H9 (cell line): ENCODE results near the gene MED25. TPM values are rescaled to one million over a fixed set of nuclear protein-coding genes. Genes with fewer than 3 reads are reported as not detected.

Experiments
- DNase-seq: peaks from one replicate; pipeline ENCODE4 v3.0.0-alpha.2; 2017
- H2AFZ ChIP-seq: one replicate; pipeline ENCODE4 v1.6.1; 2013; ENCODE audit warnings: mild to moderate bottlenecking, low read length, control low read depth, moderate library complexity
- H2AK5ac ChIP-seq: 2 replicates; pipeline ENCODE4 v1.6.1; 2013; ENCODE audit warnings: low read length, control low read depth, mixed read lengths; ENCODE audit not compliant: insufficient read length
- H2BK120ac ChIP-seq: one replicate; pipeline ENCODE4 v1.6.1; 2013; ENCODE audit warnings: low read depth, mild to moderate bottlenecking, low read length, control low read depth, inconsistent platforms; ENCODE audit not compliant: poor library complexity, severe bottlenecking
- H2BK12ac ChIP-seq: 2 replicates; pipeline ENCODE4 v1.6.1; 2013; ENCODE audit warnings: low read length, control low read depth, mixed read lengths, low read depth; ENCODE audit not compliant: insufficient read length
- H2BK15ac ChIP-seq: 2 replicates; pipeline ENCODE4 v1.6.1; 2013; ENCODE audit warnings: low read depth, low read length, control low read depth
- H2BK20ac ChIP-seq: one replicate; pipeline ENCODE4 v1.6.1; 2013; ENCODE audit warnings: low read depth, mild to moderate bottlenecking, low read length, control low read depth, inconsistent platforms; ENCODE audit not compliant: poor library complexity, severe bottlenecking
- H2BK5ac ChIP-seq: 2 replicates; pipeline ENCODE4 v1.6.1; 2013; ENCODE audit warnings: low read length, control low read depth, mixed read lengths; ENCODE audit not compliant: insufficient read length
- H3K14ac ChIP-seq: 2 replicates; pipeline ENCODE4 v1.6.1; 2013; ENCODE audit warnings: low read length, control low read depth; ENCODE audit not compliant: insufficient read depth
- H3K18ac ChIP-seq: 2 replicates; pipeline ENCODE4 v1.6.1; 2013; ENCODE audit warnings: low read depth, mild to moderate bottlenecking, mixed read lengths, low read length, control low read depth; ENCODE audit not compliant: insufficient read length
- H3K23ac ChIP-seq: 2 replicates; pipeline ENCODE4 v1.6.1; 2013; ENCODE audit warnings: low read length, control low read depth, mixed read lengths, low read depth; ENCODE audit not compliant: insufficient read length
- H3K23me2 ChIP-seq: 2 replicates; pipeline ENCODE4 v1.6.1; 2013; ENCODE audit warnings: low read depth, mild to moderate bottlenecking, mixed read lengths, low read length, control low read depth; ENCODE audit not compliant: insufficient read length, poor library complexity, severe bottlenecking
- H3K27ac ChIP-seq: 2 replicates; pipeline ENCODE4 v1.5.1; 2013; ENCODE audit warnings: low read length, control low read depth, mixed read lengths, low read depth; ENCODE audit not compliant: insufficient read length
- H3K27me3 ChIP-seq: 2 replicates; pipeline ENCODE4 v1.6.1; 2013; ENCODE audit warnings: low read length, control low read depth, inconsistent platforms; ENCODE audit not compliant: insufficient read depth
- H3K4ac ChIP-seq: 2 replicates; pipeline ENCODE4 v1.6.1; 2013; ENCODE audit warnings: low read depth, mild to moderate bottlenecking, control low read depth, inconsistent platforms, low read length, moderate library complexity
- H3K4me1 ChIP-seq: 2 replicates; pipeline ENCODE4 v1.6.1; 2013; ENCODE audit warnings: low read length, control low read depth, inconsistent platforms; ENCODE audit not compliant: insufficient read depth
- H3K4me2 ChIP-seq: 2 replicates; pipeline ENCODE4 v1.6.1; 2013; ENCODE audit warnings: low read length, control low read depth, mixed read lengths; ENCODE audit not compliant: insufficient read length, insufficient read depth
- H3K56ac ChIP-seq: 2 replicates; pipeline ENCODE4 v1.6.1; 2013; ENCODE audit warnings: low read depth, mild to moderate bottlenecking, mixed read lengths, low read length, control low read depth; ENCODE audit not compliant: insufficient read length
- H3K79me1 ChIP-seq: 2 replicates; pipeline ENCODE4 v1.6.1; 2013; ENCODE audit warnings: low read depth, mild to moderate bottlenecking, moderate library complexity, low read length, control low read depth, inconsistent platforms; ENCODE audit not compliant: insufficient read depth, poor library complexity, severe bottlenecking
- H3K79me2 ChIP-seq: 2 replicates; pipeline ENCODE4 v1.6.1; 2013; ENCODE audit warnings: low read length, control low read depth, inconsistent platforms; ENCODE audit not compliant: insufficient read depth
- H3K9ac ChIP-seq: 2 replicates; pipeline ENCODE4 v1.6.1; 2013; ENCODE audit warnings: low read length, control low read depth, mixed read lengths; ENCODE audit not compliant: insufficient read length; ENCODE audit errors: extremely low read depth
- H3K9me3 ChIP-seq: one replicate; pipeline ENCODE4 v1.6.1; 2013; ENCODE audit warnings: low read depth, low read length, inconsistent platforms; ENCODE audit not compliant: control insufficient read depth
- H3T11ph ChIP-seq: one replicate; pipeline ENCODE4 v1.6.1; 2013; ENCODE audit warnings: mild to moderate bottlenecking, low read length, control low read depth, inconsistent platforms
- H4K20me1 ChIP-seq: one replicate; pipeline ENCODE4 v1.6.1; 2013; ENCODE audit not compliant: control insufficient read depth, insufficient read length, insufficient read depth
- H4K5ac ChIP-seq: 2 replicates; pipeline ENCODE4 v1.6.1; 2013; ENCODE audit warnings: low read depth, mild to moderate bottlenecking, mixed read lengths, low read length, control low read depth; ENCODE audit not compliant: insufficient read length
- H4K8ac ChIP-seq: replicated peaks from 2 replicates; pipeline ENCODE4 v1.6.1; 2013; ENCODE audit warnings: low read length, control low read depth, mixed read lengths, low read depth; ENCODE audit not compliant: insufficient read length
- H4K91ac ChIP-seq: 2 replicates; pipeline ENCODE4 v1.6.1; 2013; ENCODE audit warnings: low read depth, mild to moderate bottlenecking, moderate library complexity, mixed read lengths, low read length, control low read depth; ENCODE audit not compliant: insufficient read length
- H3K27ac Mint-ChIP-seq, 3 experiments: 2 replicates in 2 of 3; 3 replicates in 1 of 3; pipeline ENCODE4 v1.8.0; 2020 to 2021; ENCODE audit warnings: mixed read lengths in 3 of 3, mild to moderate bottlenecking in 1 of 3, moderate library complexity in 1 of 3
- H3K27me3 Mint-ChIP-seq: 2 replicates; pipeline ENCODE4 v1.8.0; 2021; ENCODE audit warnings: low read depth, mild to moderate bottlenecking, moderate library complexity, mixed read lengths
- H3K36me3 Mint-ChIP-seq, 3 experiments: 2 replicates in 2 of 3; 3 replicates in 1 of 3; pipeline ENCODE4 v1.8.0; 2020 to 2021; ENCODE audit warnings: low read depth in 3 of 3, mixed read lengths in 3 of 3; ENCODE audit not compliant: insufficient read depth in 1 of 3
- H3K4me1 Mint-ChIP-seq, 2 experiments: 2 replicates each; pipeline ENCODE4 v1.8.0; 2020; ENCODE audit warnings: mixed read lengths in 2 of 2
- H3K4me3 Mint-ChIP-seq, 2 experiments: 2 replicates in 1 of 2; 3 replicates in 1 of 2; pipeline ENCODE4 v1.8.0; 2020 to 2021; ENCODE audit warnings: mild to moderate bottlenecking in 2 of 2, mixed read lengths in 2 of 2, moderate library complexity in 1 of 2
- H3K9me3 Mint-ChIP-seq, 2 experiments: 2 replicates in 1 of 2; 3 replicates in 1 of 2; pipeline ENCODE4 v1.8.0; 2020; ENCODE audit warnings: mild to moderate bottlenecking in 2 of 2, mixed read lengths in 2 of 2, moderate library complexity in 1 of 2
- WGBS: extraction: QIAGEN DNeasy Blood & Tissue Kit; methylation state at CpG from one replicate; pipeline ENCODE4 v1.1.7; 2013; ENCODE audit warnings: missing lambda C conversion rate, low lambda C conversion rate, mixed read lengths; ENCODE audit not compliant: insufficient read length; ENCODE audit errors: extremely low coverage; 5-methylcytosine and 5-hydroxymethylcytosine counted together
- total RNA-seq: library from RNA; stranded (reverse); gene quantifications from 2 replicates; pipeline ENCODE4 v1.2.1, GENCODE V29; 2021
- TF ChIP-seq, protein P1 (sequence below): fragments of 200-600 bp; sonication (generic); conservative IDR thresholded peaks from 3 replicates; pipeline ENCODE4 v1.8.0; 2021; ENCODE audit warnings: antibody characterized with exemption, mild to moderate bottlenecking

MED25 gene
- total RNA-seq, 1 experiment from 2014 or later, result 77.5 TPM

GRCh38 chr19:49799271-49799797 is 18.8 kb upstream of the MED25 start:
- Mint-ChIP-seq H3K4me3 (peak overlapping the region in 1 of 2 experiments; percentile 14; a peak in 1 of 5 replicates), H3K36me3 (peaks cover 32 to 65% (median 58%) of the 10 kb centered on the region in 3 experiments; a peak in 6 of 7 replicates), H3K4me1 (peaks cover 5 to 23% of the 10 kb centered on the region in 2 experiments), H3K9me3 (no peaks in the 10 kb centered on the region; a peak in 1 of 5 replicates), H3K27me3 (no peaks in the 10 kb centered on the region), H3K27ac (peak overlapping the region in 1 of 3 experiments; percentile 77; a peak in 3 of 7 replicates)
- H2BK5ac ChIP-seq, result no peak overlapping the region
- no peak overlapping the region for H4K8ac ChIP-seq
- H2BK120ac ChIP-seq, result no peak overlapping the region
- no peak overlapping the region for H3K9ac ChIP-seq
- H3K56ac ChIP-seq, result no peak overlapping the region
- no peaks in the 10 kb centered on the region for H3K23me2 ChIP-seq
- H3T11ph ChIP-seq, result no peak overlapping the region
- H3K27me3 ChIP-seq, result no peaks in the 10 kb centered on the region
- no CpG with 5 or more reads among the region's 28 CpGs for WGBS
- no peak overlapping the region for H2AK5ac ChIP-seq
- H3K79me2 ChIP-seq, result no peaks in the 10 kb centered on the region
- no peak overlapping the region for H2AFZ ChIP-seq
- no peak overlapping the region for H4K5ac ChIP-seq
- H3K14ac ChIP-seq, result no peak overlapping the region; the same call in 1 of the 2 replicates
- H3K9me3 ChIP-seq, result no peaks in the 10 kb centered on the region
- DNase-seq, result no peak
- no peak overlapping the region for H3K18ac ChIP-seq
- TF ChIP-seq, protein P1, sequence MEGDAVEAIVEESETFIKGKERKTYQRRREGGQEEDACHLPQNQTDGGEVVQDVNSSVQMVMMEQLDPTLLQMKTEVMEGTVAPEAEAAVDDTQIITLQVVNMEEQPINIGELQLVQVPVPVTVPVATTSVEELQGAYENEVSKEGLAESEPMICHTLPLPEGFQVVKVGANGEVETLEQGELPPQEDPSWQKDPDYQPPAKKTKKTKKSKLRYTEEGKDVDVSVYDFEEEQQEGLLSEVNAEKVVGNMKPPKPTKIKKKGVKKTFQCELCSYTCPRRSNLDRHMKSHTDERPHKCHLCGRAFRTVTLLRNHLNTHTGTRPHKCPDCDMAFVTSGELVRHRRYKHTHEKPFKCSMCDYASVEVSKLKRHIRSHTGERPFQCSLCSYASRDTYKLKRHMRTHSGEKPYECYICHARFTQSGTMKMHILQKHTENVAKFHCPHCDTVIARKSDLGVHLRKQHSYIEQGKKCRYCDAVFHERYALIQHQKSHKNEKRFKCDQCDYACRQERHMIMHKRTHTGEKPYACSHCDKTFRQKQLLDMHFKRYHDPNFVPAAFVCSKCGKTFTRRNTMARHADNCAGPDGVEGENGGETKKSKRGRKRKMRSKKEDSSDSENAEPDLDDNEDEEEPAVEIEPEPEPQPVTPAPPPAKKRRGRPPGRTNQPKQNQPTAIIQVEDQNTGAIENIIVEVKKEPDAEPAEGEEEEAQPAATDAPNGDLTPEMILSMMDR, result no peak
- H3K23ac ChIP-seq, result no peak overlapping the region
- H2BK20ac ChIP-seq, result no peak overlapping the region
- peaks cover 2% of the 10 kb centered on the region for H4K20me1 ChIP-seq
- no peak overlapping the region for H2BK15ac ChIP-seq
- no peak overlapping the region for H2BK12ac ChIP-seq
- H3K4me1 ChIP-seq, result no peaks in the 10 kb centered on the region
- H4K91ac ChIP-seq, result no peak overlapping the region
- H3K4ac ChIP-seq, result no peak overlapping the region
- no peak overlapping the region for H3K27ac ChIP-seq
- H3K79me1 ChIP-seq, result no peaks in the 10 kb centered on the region
- H3K4me2 ChIP-seq, result no peak overlapping the region
